Islet precursor cell (in vitro differentiated cells): ENCODE results near the gene BEND5.

Experiments used
- DNase-seq: peaks from one replicate; pipeline ENCODE4 v3.0.0-alpha.2; 2018

The BEND5 gene, protein sequence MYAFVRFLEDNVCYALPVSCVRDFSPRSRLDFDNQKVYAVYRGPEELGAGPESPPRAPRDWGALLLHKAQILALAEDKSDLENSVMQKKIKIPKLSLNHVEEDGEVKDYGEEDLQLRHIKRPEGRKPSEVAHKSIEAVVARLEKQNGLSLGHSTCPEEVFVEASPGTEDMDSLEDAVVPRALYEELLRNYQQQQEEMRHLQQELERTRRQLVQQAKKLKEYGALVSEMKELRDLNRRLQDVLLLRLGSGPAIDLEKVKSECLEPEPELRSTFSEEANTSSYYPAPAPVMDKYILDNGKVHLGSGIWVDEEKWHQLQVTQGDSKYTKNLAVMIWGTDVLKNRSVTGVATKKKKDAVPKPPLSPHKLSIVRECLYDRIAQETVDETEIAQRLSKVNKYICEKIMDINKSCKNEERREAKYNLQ

DNA sequence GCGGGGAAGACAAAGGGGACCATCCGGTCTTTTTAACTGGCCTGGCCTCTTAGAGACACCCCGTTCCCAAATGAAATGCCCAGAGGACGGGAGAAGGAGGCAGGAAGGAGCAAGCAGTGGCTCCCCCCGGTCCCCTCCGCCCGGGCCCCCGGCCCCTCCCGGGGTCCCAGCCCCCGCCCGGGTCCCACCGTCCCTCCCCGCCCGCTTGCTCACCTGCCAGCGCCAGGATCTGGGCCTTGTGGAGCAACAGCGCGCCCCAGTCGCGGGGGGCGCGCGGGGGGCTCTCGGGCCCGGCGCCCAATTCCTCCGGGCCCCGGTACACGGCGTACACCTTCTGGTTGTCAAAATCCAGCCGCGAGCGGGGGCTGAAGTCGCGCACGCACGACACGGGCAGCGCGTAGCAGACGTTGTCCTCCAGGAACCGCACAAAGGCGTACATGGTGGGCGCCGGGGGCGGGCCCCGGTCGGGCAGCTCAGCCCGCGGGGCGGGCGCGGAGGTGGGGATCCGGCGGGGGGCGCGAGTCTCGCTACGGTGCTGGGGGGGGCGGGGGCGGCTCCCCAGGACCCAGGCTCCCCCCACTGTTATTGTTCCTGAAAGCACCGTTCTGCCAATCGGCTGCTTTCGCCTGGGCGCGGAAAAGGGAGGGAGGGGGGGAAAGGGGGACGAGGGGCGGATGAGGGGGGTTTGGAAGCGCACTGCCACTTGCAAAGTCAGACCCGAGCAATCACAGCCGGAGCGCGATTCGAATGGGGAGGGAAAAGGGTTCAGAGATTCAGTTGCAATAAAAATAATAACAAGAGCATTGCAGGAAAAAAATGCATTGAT is at the start of gene BEND5:
Gene BEND5, minus strand, starts transcription at position 499 of the 826 bp plus-strand sequence. Its CDS starts 60 bp downstream, at position 439.
- DNase-seq, result peak; percentile 74

DNA sequence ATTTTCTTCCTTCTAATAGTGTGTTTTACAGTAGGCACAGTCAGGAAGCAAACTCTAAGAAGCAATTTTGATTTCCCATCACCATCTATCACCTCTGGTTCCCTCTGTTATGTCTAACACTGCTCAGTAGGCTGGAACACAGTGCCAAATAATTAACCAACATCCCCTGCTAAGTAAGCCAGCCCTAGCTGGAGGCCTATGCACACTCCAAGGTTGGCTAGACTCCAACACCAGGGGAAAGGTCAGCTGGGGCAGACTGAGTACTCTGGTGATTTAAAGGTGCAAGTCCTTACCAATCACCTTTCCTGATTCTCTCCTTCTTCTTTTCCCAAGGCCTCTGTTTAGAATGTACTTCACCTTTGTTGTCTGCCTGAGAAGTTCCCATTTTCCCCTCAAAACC is 46.5 kb upstream of the BEND5 start:
- no peak for DNase-seq

DNA sequence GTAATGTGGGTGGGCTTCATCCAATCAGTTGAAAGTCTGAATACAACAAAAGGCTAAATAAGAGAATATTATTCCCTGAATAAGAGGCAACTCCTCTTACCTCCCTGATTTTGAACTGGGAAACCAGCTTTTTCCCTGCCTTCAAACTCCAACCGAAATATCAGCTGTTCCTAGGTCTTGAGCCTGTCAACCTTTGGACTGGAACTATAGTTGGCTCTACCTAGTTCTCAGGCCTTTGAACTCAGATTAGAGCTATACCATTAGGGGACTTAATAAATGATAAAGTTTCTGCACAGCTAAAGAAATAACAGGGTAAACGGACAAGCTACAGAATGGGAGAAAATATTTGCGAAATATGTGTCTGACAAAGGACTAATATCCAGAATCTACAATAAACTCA is 43.8 kb upstream of the BEND5 start:
- no peak for DNase-seq

DNA sequence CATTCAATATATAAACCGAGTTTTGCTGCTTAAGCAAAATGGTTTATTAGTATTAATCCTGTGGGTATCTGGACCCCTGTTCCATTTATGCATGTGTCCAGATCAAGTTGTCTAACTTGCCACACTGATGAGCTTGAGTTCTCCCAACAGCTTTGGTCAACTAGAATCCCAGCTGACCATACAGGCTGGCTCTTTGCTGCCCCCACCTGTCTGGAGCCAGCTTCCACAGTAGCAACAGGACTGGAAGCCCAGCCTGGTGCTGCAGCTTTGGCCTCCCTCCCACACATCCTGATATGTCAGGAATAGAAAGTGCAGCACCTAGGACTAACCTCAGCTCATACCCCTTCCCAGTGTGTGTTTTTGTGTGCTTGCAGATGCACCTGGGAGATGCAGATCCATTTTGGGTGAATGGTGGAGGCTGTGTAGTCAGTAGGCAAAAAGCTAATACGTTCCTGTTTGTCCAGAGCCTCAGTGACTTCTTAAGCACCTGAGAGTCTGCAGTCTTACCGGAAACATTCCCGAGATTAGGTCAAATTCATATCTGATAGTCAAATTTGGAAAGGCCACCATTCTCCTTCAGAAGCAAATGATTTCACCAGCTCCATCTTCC is 40.9 kb upstream of the BEND5 start:
- DNase-seq, result peak; percentile 88

DNA sequence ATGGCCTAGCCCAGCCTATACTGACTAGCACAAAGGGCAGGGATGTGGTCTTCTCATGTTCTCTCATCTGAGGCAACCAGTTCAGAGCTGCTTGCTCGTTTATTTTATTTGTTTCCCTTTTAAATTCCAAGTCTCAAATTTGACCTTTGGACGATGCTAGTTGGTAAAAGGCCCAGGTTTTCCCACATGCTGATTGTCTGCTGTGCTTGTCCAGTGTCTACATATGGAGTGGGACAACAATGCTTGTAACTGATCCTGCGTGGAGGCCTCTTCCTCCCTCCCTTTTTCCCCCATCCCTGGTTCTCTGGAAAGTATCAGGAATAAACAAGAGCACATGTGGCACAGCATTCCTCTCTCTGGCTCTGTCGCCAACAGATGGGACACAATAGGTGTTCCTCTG is 34.0 kb upstream of the BEND5 start:
- no peak for DNase-seq

DNA sequence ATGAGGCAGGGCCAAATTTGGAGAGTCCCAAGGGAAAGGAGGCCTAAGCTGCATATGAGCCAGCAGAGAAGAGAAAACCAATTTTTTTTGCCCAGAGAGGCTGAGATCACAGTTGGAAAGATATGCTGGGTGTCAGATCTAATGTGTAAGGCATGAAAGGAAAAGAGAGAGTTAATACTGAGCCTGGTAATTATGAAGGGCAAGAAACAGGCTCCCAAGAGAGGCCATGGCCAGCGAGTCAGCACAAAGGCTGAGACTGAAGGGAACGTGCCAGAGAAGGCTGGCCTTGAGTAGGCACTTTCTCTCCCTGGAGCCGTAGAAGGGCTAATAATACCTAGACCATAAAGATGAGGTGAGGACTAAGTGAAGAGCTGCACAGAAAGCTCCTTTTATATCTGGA is 31.8 kb upstream of the BEND5 start:
- no peak for DNase-seq

DNA sequence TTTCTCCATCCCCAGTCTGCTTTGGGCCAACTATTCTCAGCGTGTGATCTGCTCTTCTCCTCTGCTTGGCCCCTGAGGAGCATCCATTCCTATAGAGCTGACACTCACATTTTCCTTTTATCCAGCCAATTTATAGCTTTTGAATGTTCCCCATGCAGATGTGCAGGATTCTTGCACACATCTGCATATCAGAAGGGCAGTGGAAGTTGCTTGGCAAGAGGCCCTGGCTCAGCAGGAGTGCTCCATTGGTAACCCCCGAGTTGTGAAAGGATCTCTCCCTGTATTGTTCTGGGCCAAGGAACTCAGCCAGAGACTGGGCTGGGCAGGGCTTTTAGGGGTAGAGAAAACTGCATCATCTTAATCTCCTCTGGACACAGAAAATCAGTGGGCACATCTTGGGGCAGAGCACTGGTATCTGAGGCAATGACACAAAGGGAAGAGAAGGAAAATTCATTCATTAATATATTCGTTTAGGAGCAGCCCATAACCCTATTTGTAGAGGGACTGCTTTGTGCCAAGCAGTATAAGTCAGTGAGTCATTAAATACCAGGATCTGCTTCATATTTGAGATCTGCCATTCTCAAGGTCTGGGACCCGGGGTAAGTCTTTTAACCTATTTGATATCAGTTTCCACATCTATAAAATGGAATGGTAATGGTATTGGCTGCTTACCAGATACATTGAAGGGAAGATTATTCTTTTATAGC is 31.0 kb upstream of the BEND5 start:
- DNase-seq, result no peak

DNA sequence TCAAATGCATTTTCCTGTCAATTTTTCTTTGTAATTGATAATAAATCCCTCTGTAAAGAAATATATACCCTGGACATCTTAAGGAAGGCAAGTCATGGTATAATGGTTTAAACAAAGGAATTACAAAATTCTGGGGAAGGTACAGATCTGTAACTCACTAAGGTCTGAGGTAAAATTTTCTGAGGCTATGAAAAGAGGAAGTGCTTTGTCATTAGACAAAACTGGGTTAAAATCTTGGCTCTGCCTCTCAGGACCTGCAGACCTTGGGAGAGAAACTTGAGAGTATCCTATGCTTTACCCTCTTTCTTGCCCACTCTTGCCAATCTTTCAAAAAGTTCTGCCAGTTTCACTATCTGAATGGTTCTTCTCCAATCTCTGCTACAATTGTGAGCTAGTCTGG is 26.8 kb upstream of the BEND5 start:
- no peak for DNase-seq

DNA sequence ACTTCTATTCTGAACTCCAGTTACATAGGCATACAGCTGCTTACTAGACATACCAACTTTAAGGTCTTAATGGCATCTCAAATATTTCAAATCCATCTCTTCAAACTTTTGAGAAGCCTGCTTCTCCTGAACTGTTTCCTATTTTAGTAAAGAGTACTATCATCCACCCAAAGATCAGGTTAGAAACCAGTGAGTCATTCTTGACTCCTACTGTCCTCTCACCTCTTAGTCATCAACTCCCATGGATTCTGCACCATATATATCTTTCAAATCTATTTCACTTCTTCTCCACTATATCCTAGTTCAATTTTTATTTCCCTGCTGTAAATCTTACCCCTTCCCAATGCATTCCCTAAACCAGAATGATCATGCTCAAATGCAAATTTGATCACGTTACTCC is 18.1 kb upstream of the BEND5 start:
- DNase-seq, result no peak

DNA sequence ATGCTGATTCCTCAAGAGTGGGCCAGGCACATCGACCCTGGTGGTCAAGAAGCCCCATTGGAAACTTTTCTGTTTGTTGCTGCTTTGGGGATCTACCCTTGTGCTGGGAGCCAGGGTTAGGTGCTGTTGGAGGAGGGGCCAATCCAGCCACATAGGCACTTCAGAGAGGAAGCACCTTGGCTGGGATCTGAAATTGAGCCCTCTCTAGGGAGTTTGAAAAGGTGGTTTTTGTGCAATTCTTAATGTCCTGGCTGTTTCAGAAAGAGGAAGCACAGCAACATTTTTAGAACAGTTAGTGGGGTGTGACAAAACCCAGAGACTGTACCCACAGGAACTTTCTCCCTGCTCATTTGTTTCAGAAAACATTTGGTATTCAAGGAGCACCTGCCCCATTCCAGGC is 17.2 kb upstream of the BEND5 start:
- no peak for DNase-seq

DNA sequence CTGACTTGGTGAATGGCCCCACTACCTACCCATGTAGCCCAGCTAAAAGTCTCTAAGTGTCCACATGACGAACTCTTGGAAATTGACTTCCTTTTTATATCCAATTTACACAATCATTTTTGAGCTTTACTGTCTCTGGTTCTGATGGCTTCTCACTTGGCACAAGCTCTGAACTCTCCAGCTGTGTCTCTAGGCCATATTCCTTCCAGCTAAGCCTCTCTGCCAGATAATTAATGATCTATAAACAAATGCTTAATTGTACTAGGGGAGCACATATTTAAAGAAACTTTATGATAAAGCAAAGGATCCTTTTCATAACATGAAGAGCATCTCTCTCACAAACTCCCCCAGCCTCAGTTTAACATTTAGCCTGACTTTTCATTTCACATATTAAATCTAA is 16.3 kb upstream of the BEND5 start:
- DNase-seq, result no peak

DNA sequence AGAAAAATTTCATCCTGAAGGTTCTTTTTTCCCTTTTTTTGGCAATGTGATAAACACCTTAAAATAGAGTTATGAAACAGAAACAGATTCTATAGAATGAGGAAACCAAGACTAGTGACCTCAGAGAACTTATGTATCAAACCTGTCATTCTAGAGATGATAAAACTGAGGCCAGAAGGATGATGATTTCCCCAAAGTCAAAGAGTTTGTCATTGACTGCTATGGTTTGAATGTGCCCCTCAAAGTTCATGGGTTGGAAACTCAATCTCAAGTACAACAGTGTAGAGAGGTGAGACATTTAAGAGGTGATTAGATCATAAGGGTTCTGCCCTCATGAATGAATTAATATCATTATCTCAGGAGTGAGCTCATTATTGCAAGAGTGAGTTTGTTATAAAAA is 13.7 kb upstream of the BEND5 start:
- no peak for DNase-seq

DNA sequence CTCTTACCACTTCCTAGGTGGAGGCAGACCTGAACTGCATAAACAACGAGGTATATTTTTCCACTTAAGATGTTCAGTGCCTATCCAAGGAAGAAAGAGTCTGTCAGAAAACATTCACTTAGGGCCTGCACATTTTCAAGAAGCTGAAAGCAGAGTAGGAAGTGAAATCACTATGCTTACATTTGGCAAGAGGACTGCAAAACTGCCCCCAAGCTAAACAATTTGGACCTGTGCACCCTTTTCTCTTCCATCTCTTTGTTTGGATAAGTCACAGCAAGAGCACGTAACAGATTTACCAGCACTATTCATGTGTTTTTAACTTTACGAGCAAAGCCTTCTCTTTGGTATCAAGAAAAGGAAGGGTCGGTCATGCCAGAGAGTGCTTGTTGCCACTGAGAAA is 13.2 kb upstream of the BEND5 start:
- DNase-seq, result no peak

DNA sequence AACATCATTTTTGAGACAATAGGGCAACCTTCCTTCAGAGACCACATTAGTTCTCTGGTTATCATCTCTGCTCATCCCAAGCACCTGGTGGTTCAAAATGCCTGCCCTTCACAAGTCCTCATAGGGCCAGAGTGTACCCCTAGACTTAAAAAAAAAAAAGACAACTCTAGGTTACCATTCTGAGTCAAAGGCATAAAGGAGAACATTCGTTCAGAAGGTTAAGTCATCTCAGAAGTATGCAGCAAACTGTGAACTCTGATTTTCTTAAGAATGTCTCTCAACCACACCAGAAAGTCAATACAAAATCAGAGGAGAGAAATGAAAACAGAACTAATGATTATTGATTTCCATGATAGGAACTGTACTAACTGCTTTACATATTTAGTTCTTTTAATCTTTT is 9.2 kb upstream of the BEND5 start:
- DNase-seq, result no peak

DNA sequence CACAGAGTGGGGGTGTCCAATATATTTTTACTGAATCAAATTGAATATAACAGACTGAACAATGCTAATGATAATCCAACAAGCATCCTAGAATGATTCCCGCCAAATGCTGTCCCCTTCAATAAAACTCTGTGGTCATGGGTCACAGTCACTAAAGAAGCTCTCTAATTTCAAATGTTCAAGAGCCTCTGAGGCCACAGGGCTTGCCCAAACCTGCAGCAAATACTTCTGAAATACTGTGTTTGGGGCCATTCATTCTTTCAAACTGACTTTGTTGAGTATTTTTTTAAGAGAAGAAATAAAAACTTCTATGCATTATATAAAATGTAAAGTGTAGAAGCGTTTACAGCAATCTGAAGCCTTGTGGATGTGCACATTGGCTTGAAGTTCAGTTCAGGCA is 7.6 kb upstream of the BEND5 start:
- no peak for DNase-seq

DNA sequence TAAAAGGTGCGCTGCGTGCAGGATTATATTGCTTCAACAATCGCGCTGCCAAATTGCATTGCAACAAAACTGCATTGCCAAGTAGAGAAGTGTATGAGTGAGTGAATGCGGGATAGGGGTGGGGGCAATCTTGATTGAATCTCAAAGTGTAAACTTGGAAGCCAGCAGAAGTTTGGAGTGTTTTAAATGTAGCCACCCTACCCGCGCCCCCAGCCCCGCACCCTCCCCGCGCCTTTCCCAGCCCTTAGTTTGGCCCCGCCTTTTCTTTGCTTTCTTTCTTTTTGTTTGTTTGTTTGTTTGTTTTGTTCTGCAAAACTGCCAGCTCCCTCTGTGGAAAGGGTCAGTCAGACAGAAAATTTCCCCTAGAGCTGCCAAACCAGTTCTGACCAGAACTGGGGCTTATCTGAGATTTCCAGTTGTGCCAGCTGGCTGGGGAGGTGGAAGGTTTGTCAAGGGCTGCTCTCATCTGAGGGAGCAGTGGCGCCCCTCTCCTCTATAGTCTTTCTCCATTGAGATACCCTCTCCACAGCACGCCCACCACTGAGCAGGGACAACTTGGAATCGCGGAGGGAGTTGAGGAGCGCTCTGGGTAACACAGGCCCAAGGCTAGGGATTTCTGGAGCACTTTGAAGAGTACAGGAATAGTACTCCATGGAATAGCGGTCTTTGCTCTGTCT is 666 bp upstream of the BEND5 start:
- DNase-seq, result peak; percentile 64

DNA sequence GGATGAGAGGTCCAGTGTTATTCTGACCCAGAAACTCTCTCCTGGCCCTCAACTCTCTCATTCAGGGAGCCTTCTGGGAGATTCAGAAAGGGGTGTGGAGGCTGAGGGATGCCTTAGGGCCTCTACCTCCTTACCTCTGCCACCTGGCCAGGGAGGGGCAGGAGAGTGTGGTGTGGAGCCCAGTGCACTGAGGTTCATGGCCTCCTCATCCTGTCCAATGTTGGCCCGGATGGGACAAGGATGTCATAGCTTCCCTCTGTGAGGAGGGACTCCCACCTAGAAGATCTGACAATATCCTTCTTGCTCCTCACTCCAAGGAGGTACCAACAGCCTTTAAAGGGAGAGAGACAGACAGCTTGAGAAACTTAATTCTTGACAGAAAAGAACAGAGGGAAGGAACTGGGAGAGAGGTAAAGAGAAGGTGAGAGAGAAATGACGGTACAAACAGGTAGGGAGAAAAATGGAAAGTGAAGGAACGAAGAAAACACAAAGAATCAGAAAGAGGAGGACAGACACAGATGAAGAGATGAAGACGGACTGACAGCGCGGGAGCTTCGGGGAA is 779 bp downstream of the BEND5 start:
- no peak for DNase-seq

DNA sequence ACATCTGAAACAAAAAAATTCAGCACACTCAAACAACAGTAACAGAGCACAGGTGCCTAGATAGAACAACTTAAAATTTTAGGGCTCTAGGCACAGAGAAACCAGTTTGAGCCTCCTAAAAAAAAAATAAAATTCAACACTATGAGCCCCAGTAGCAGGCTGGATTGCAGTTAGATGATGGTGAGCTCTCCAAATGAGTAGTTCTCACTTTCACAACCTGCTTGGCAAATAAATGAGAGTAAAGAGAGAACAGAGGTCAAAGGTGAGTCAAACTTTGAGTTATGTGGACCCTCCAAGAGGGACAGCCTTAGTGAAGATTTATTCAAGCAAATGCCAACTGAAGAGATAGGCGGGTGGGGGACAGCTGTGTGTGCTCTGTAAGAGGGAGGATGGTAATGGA is 3.6 kb downstream of the BEND5 start:
- no peak for DNase-seq

DNA sequence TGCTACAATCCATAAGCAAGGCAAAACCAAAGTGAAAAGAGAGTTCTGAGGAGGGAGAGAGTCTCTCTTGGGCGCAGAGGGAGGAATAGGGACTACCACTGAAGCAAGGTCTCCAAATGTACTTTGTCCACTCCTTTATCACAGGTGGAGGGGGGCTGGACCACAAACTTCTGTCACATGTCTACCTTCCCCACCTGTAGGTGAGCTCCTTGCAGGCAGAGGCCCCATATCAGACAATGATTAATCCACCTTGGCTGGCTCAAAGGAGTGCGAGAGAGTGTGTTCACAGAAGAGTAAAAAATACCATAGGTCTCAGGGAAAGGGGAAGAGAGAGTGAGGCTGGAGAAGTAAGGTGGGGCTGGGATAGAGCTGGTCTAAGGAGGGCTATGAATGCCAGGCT is 4.5 kb downstream of the BEND5 start:
- no peak for DNase-seq

DNA sequence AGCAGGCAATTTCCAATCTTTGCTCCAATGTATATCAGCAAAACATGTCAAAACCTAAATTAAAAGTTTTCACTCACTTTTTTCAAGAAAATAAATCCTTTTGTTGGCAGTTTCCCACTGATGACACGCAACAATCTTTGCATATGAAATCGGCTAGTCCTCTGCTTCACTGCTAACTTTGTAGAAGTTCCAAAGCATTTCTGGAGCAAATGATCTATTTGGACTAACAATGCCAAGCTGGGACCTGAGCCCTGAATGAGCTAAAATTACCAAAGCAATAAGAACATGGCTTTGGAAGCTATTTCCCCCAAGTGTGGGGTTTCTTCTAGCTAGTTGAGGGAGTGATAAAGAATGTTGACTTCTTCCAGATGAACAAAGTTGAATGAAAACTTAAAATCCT is 5.1 kb downstream of the BEND5 start:
- no peak for DNase-seq

DNA sequence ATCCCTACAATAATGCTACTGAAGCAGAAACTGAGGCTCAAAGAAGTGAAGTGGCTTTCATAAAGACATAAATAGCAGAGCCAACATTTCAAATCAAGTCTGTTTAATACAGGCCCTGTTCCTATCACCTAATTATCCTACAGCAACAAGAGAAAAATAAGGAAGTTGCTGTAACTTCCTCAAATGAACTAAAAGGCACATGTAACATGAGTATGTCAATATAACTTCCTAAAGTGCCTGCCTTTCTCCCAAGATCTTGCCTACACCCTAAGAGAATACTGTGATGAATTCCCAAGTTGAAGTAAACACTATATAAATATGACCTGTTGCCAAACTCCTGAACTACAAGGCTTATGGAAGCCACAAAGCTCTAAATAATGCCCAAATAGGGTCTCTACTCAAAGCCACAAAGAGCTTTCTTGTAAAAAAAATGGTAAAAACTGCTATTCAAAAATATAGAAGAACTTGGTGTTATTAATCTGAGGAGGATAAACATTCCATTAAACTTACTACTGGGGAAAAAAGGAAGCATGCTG is 8.6 kb downstream of the BEND5 start:
- DNase-seq, result no peak

DNA sequence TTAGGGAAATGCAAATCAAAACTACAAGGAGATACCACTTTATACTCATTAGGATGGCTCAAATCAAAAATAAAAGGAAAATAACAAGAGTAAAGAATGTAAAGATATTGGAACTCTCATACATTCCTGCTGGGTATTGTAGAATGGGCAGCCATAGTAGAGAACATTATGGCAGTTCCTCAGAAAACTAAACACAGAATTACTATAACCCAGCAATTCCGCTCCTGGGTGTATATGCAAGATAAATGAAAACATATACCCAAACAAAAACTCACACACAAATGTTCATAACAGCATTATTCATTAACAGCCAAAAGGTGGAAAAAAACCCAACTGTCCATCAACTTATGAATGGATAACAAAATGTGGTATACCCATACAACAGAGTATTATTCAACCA is 11.4 kb downstream of the BEND5 start:
- no peak for DNase-seq
